Measurements from ENCODE around the gene PAN2.
"Not testable (repeated sequence)": the region's sequence is repeated elsewhere in the genome, so short reads cannot be mapped to it uniquely, and the experiment has no call there.

The PAN2 gene

GRCh38 chr12:56339158-56339422, 5.3 kb upstream of the PAN2 start:
- no peak for DNase-seq

- peak; percentile 71 for DNase-seq
Observed at GRCh38 chr12:56338308-56339157, 4.7 kb upstream of the PAN2 start, which contains the start of gene IL23A. Gene IL23A, plus strand, starts transcription at chr12:56338884. Its CDS starts 161 bp downstream, at chr12:56339045.

- no peak for DNase-seq
Observed at GRCh38 chr12:56337753-56338251, 4.0 kb upstream of the PAN2 start.

- no peak for DNase-seq
Observed at GRCh38 chr12:56336361-56337167, 2.8 kb upstream of the PAN2 start.

- DNase-seq, result not testable (repeated sequence)
Observed at GRCh38 chr12:56335527-56335926, 1.7 kb upstream of the PAN2 start.

- no peak for DNase-seq
Observed at GRCh38 chr12:56334490-56334793, 642 bp upstream of the PAN2 start.

- no peak for DNase-seq
Observed at GRCh38 chr12:56333197-56333678, 562 bp downstream of the PAN2 start.

- no peak for DNase-seq
Observed at GRCh38 chr12:56332512-56333196, 1.1 kb downstream of the PAN2 start.

- DNase-seq, result no peak
Observed at GRCh38 chr12:56330936-56331490, 2.8 kb downstream of the PAN2 start.

GRCh38 chr12:56326533-56326932, 7.3 kb downstream of the PAN2 start:
- DNase-seq, result no peak

GRCh38 chr12:56326126-56326525, 7.7 kb downstream of the PAN2 start:
- no peak for DNase-seq

GRCh38 chr12:56324206-56324605, 9.6 kb downstream of the PAN2 start:
- no peak for DNase-seq

- not testable (repeated sequence) for DNase-seq
Observed at GRCh38 chr12:56321610-56322009, 12.2 kb downstream of the PAN2 start.

GRCh38 chr12:56321027-56321426, 12.8 kb downstream of the PAN2 start:
- no peak for DNase-seq

- no peak for DNase-seq
Observed at GRCh38 chr12:56317675-56318074, 16.1 kb downstream of the PAN2 start.

GRCh38 chr12:56315622-56316473, 18.0 kb downstream of the PAN2 start, which contains the start of gene CNPY2:
Gene CNPY2, minus strand, starts transcription at chr12:56315988. Its CDS starts 771 bp downstream, at chr12:56315217.
- DNase-seq, result peak; percentile 99

- peak; percentile 5 for DNase-seq
Observed at GRCh38 chr12:56315249-56315621, 18.6 kb downstream of the PAN2 start.

- DNase-seq, result no peak
Observed at GRCh38 chr12:56311003-56311402, 22.8 kb downstream of the PAN2 start.

- no peak for DNase-seq
Observed at GRCh38 chr12:56308714-56309113, 25.1 kb downstream of the PAN2 start.

GRCh38 chr12:56307221-56307965, 26.4 kb downstream of the PAN2 start:
- DNase-seq, result no peak

- no peak for DNase-seq
Observed at GRCh38 chr12:56304872-56305590, 28.8 kb downstream of the PAN2 start.
